Endodermal cell (in vitro differentiated cells): Measurements from ENCODE around the gene ZNF239. TPM values are rescaled to one million over a fixed set of nuclear protein-coding genes. Genes with fewer than 3 reads are reported as not detected.

Source experiments
- DNase-seq: peaks from one replicate; pipeline ENCODE4 v3.0.0-alpha.2; 2017
- H3K27ac ChIP-seq: 2 replicates; pipeline ENCODE4 v1.5.1; 2013; ENCODE audit warnings: mild to moderate bottlenecking, low read depth, low read length, moderate library complexity
- H3K27me3 ChIP-seq: 2 replicates; pipeline ENCODE4 v1.6.1; 2013; ENCODE audit warnings: mild to moderate bottlenecking, low read length, moderate library complexity; ENCODE audit not compliant: insufficient read depth, control insufficient read depth, poor library complexity, severe bottlenecking
- H3K36me3 ChIP-seq: 2 replicates; pipeline ENCODE4 v1.7.0; 2013; ENCODE audit warnings: mild to moderate bottlenecking, low read length, moderate library complexity; ENCODE audit not compliant: control insufficient read depth, insufficient read depth
- H3K4me1 ChIP-seq: one replicate; pipeline ENCODE4 v1.7.0; 2013; ENCODE audit warnings: low read length; ENCODE audit not compliant: control insufficient read depth, insufficient read depth
- H3K4me3 ChIP-seq: 2 replicates; pipeline ENCODE4 v1.5.1; 2013; ENCODE audit warnings: mild to moderate bottlenecking, low read length, moderate library complexity
- H3K9ac ChIP-seq: 2 replicates; pipeline ENCODE4 v1.6.1; 2013; ENCODE audit warnings: mild to moderate bottlenecking, low read length, moderate library complexity; ENCODE audit not compliant: poor library complexity, severe bottlenecking; ENCODE audit errors: extremely low read depth
- H3K9me3 ChIP-seq: 2 replicates; pipeline ENCODE4 v1.6.1; 2013; ENCODE audit warnings: mild to moderate bottlenecking, low read length, moderate library complexity; ENCODE audit not compliant: control insufficient read depth
- H3K27ac Mint-ChIP-seq: 2 replicates; pipeline ENCODE4 v1.8.0; 2020; ENCODE audit warnings: mixed read lengths
- H3K27me3 Mint-ChIP-seq: 2 replicates; pipeline ENCODE4 v1.8.0; 2021; ENCODE audit warnings: mild to moderate bottlenecking, mixed read lengths; ENCODE audit not compliant: insufficient read depth
- H3K36me3 Mint-ChIP-seq: 2 replicates; pipeline ENCODE4 v1.8.0; 2020; ENCODE audit warnings: low read depth, mixed read lengths
- H3K4me1 Mint-ChIP-seq: 2 replicates; pipeline ENCODE4 v1.8.0; 2020; ENCODE audit warnings: mixed read lengths
- H3K4me3 Mint-ChIP-seq: 2 replicates; pipeline ENCODE4 v1.8.0; 2020; ENCODE audit warnings: mild to moderate bottlenecking, moderate library complexity, mixed read lengths
- H3K9me3 Mint-ChIP-seq: 2 replicates; pipeline ENCODE4 v1.8.0; 2020; ENCODE audit warnings: mild to moderate bottlenecking, mixed read lengths
- CTCF ChIP-seq: fragments of 200-600 bp; sonication (generic); conservative IDR thresholded peaks from 2 replicates; pipeline ENCODE4 v1.5.0; 2021; ENCODE audit warnings: antibody characterized with exemption, mild to moderate bottlenecking
- WGBS, 2 experiments: methylation state at CpG; one replicate each; pipeline versions ENCODE4 v1.1.5 to v1.1.7; 2013; ENCODE audit warnings: missing lambda C conversion rate in 2 of 2, mixed read lengths in 1 of 2; ENCODE audit not compliant: insufficient coverage in 1 of 2, insufficient read length in 1 of 2; 5-methylcytosine and 5-hydroxymethylcytosine counted together
- total RNA-seq, 2 donors: library from RNA; stranded (reverse); fragmentation: NEBNext Ultra II Directional in 1 of 2; extraction: Animal tissue kit (Norgen Biotek cat#: 25700) in 1 of 2; gene quantifications; 2 replicates in 1 of 2; 3 replicates in 1 of 2; pipeline ENCODE4 v1.2.1, GENCODE V29; 2021

Gene ZNF239
- total RNA-seq, 2 donors from 2014 or later, result 6.2 TPM

GRCh38 chr10:43599333-43599732 is 24.9 kb upstream of the ZNF239 start:
- TF ChIP-seq CTCF, result no peak

GRCh38 chr10:43598446-43598845 is 24.0 kb upstream of the ZNF239 start:
- no peaks in the 10 kb centered on the region for H3K27me3 ChIP-seq
- no peak overlapping the region for H3K9ac ChIP-seq
- no peak for DNase-seq
- WGBS, 2 experiments, result 81 to 83% methylated on average over 2 of the region's 2 CpGs
- H3K27ac ChIP-seq, result no peak overlapping the region
- no peak overlapping the region for H3K27ac Mint-ChIP-seq
- H3K4me3 ChIP-seq, result no peak overlapping the region
- H3K4me1 Mint-ChIP-seq, result no peaks in the 10 kb centered on the region
- H3K9me3 ChIP-seq, result peaks cover 9% of the 10 kb centered on the region
- peaks cover 9% of the 10 kb centered on the region for H3K27me3 Mint-ChIP-seq
- no peaks in the 10 kb centered on the region for H3K4me1 ChIP-seq
- H3K4me3 Mint-ChIP-seq, result no peak overlapping the region
- H3K36me3 Mint-ChIP-seq, result no peaks in the 10 kb centered on the region
- no peak for TF ChIP-seq CTCF
- peaks cover 37% of the 10 kb centered on the region for H3K9me3 Mint-ChIP-seq
- no peaks in the 10 kb centered on the region for H3K36me3 ChIP-seq

More at GRCh38 chr10:43599333-43599732, 24.9 kb upstream of the ZNF239 start:
- Mint-ChIP-seq H3K36me3 (no peaks in the 10 kb centered on the region), H3K9me3 (peaks cover 30% of the 10 kb centered on the region), H3K27ac (no peak overlapping the region), H3K27me3 (peaks cover 12% of the 10 kb centered on the region), H3K4me1 (no peaks in the 10 kb centered on the region), H3K4me3 (no peak overlapping the region)
- no peak overlapping the region for H3K27ac ChIP-seq
- H3K4me3 ChIP-seq, result no peak overlapping the region
- no peaks in the 10 kb centered on the region for H3K27me3 ChIP-seq
- peaks cover 9% of the 10 kb centered on the region for H3K9me3 ChIP-seq
- WGBS, 2 experiments, result 76% methylated on average over 2 of the region's 2 CpGs; no CpG with 5 or more reads in 1 of the 2 experiments
- no peak for DNase-seq
- H3K4me1 ChIP-seq, result no peaks in the 10 kb centered on the region
- no peaks in the 10 kb centered on the region for H3K36me3 ChIP-seq
- no peak overlapping the region for H3K9ac ChIP-seq

- 87 to 100% methylated on average over 1 to 4 of the region's 4 CpGs for WGBS, 2 experiments
Measured at GRCh38 chr10:43596546-43596945, 22.1 kb upstream of the ZNF239 start.

More at GRCh38 chr10:43596546-43596945, 22.1 kb upstream of the ZNF239 start:
- H3K27me3 Mint-ChIP-seq, result peaks cover 3% of the 10 kb centered on the region
- no peak for DNase-seq
- H3K9me3 Mint-ChIP-seq, result peaks cover 43% of the 10 kb centered on the region
- Histone ChIP-seq H3K27me3 (no peaks in the 10 kb centered on the region), H3K4me3 (no peak overlapping the region), H3K36me3 (no peaks in the 10 kb centered on the region), H3K27ac (no peak overlapping the region), H3K9me3 (peaks cover 23% of the 10 kb centered on the region), H3K9ac (no peak overlapping the region), H3K4me1 (no peaks in the 10 kb centered on the region)
- H3K4me1 Mint-ChIP-seq, result no peaks in the 10 kb centered on the region
- TF ChIP-seq CTCF, result no peak
- no peak overlapping the region for H3K4me3 Mint-ChIP-seq
- H3K36me3 Mint-ChIP-seq, result no peaks in the 10 kb centered on the region
- H3K27ac Mint-ChIP-seq, result no peak overlapping the region
